GM19239 (cell line): ENCODE measurements around the gene MAPK12.
"Not testable (repeated sequence)": the region's sequence is repeated elsewhere in the genome, so short reads cannot be mapped to it uniquely, and the experiment has no call there.

ENCODE experiments used
- DNase-seq: peaks from one replicate; pipeline ENCODE4 v3.0.0; 2011; ENCODE audit warnings: low spot score; ENCODE audit not compliant: insufficient read length
- FAIRE-seq: peaks from 2 replicates; lab custom pipeline; 2011; peaks lifted over from hg19 to GRCh38; lab: Jason Lieb, UNC

The MAPK12 gene

GRCh38 chr22:50283821-50284220, 22.3 kb upstream of the MAPK12 start:
- FAIRE-seq (no peak), DNase-seq (no peak)

- FAIRE-seq, result no peak
- DNase-seq, result no peak
Measured at GRCh38 chr22:50282361-50283155, 21.1 kb upstream of the MAPK12 start.

- no peak for FAIRE-seq
Measured at GRCh38 chr22:50281957-50282356, 20.5 kb upstream of the MAPK12 start.

GRCh38 chr22:50281384-50281760, 19.9 kb upstream of the MAPK12 start:
- FAIRE-seq, result no peak

More at GRCh38 chr22:50281957-50282356, 20.5 kb upstream of the MAPK12 start:
- DNase-seq, result no peak

GRCh38 chr22:50280708-50281383, 19.4 kb upstream of the MAPK12 start:
- DNase-seq, result no peak
- no peak for FAIRE-seq

More at GRCh38 chr22:50281384-50281760, 19.9 kb upstream of the MAPK12 start:
- DNase-seq, result no peak

GRCh38 chr22:50280022-50280707, 18.7 kb upstream of the MAPK12 start:
- DNase-seq, result no peak
- FAIRE-seq, result no peak

GRCh38 chr22:50278956-50279619, 17.6 kb upstream of the MAPK12 start:
- DNase-seq, result no peak
- no peak for FAIRE-seq

GRCh38 chr22:50278461-50278860, 17.0 kb upstream of the MAPK12 start:
- FAIRE-seq, result no peak
- no peak for DNase-seq

GRCh38 chr22:50277761-50278160, 16.3 kb upstream of the MAPK12 start:
- FAIRE-seq (no peak), DNase-seq (no peak)

- FAIRE-seq (peak; percentile 92), DNase-seq (peak; percentile 97)
Measured at GRCh38 chr22:50276143-50276542, 14.7 kb upstream of the MAPK12 start.

GRCh38 chr22:50275181-50276055, 13.9 kb upstream of the MAPK12 start:
- DNase-seq (no peak), FAIRE-seq (no peak)

GRCh38 chr22:50274771-50275170, 13.3 kb upstream of the MAPK12 start:
- FAIRE-seq (no peak), DNase-seq (no peak)

- FAIRE-seq (peak; percentile 61), DNase-seq (no peak)
Measured at GRCh38 chr22:50274311-50274710, 12.8 kb upstream of the MAPK12 start.

GRCh38 chr22:50273781-50274180, 12.3 kb upstream of the MAPK12 start:
- not testable (repeated sequence) for FAIRE-seq, DNase-seq

GRCh38 chr22:50273352-50273751, 11.9 kb upstream of the MAPK12 start:
- FAIRE-seq, DNase-seq: not testable (repeated sequence)

GRCh38 chr22:50272044-50272802, 10.7 kb upstream of the MAPK12 start:
- no peak for FAIRE-seq

GRCh38 chr22:50271519-50271970, 10.1 kb upstream of the MAPK12 start:
- no peak for FAIRE-seq
- peak; percentile 83 for DNase-seq

More at GRCh38 chr22:50272044-50272802, 10.7 kb upstream of the MAPK12 start:
- no peak for DNase-seq

- DNase-seq, result peak; percentile 88
- peak; percentile 28 for FAIRE-seq
Measured at GRCh38 chr22:50270666-50271394, 9.3 kb upstream of the MAPK12 start.
